Hippocampal formation (tissue), 2 donors: Measurements from ENCODE around the gene CDR2L.

Experiments
- DNase-seq, 2 donors: peaks; one replicate each; lab custom pipeline; 2025; lab: John Stamatoyannopoulos, UW

CDR2L gene

GRCh38 chr17:74987418-74987908 lies at the start of gene CDR2L:
Gene CDR2L (plus strand): TSS chr17:74987632. CDS start chr17:74988044, 412 bp downstream.
- DNase-seq: peak; percentile 92 to 97

- no peak for DNase-seq
These were observed 49.1 kb upstream of the CDR2L start for GRCh38 chr17:74938194-74938950.

GRCh38 chr17:74939534-74939933 lies 47.9 kb upstream of the CDR2L start:
- DNase-seq: no peak

- no peak for DNase-seq
These were observed 46.2 kb upstream of the CDR2L start for GRCh38 chr17:74941128-74941725.

- no peak for DNase-seq
These were observed 43.5 kb upstream of the CDR2L start for GRCh38 chr17:74943808-74944522.

- DNase-seq: no peak
These were observed 41.9 kb upstream of the CDR2L start for GRCh38 chr17:74945543-74945942.

- no peak for DNase-seq
These were observed 40.8 kb upstream of the CDR2L start for GRCh38 chr17:74946641-74947040.

GRCh38 chr17:74947041-74947754 lies 40.2 kb upstream of the CDR2L start:
- DNase-seq: no peak

GRCh38 chr17:74949455-74950115 lies 37.8 kb upstream of the CDR2L start:
- no peak for DNase-seq

GRCh38 chr17:74950207-74950606 lies 37.2 kb upstream of the CDR2L start:
- no peak for DNase-seq

GRCh38 chr17:74951065-74951464 lies 36.4 kb upstream of the CDR2L start:
- no peak for DNase-seq

GRCh38 chr17:74951680-74952421 lies 35.6 kb upstream of the CDR2L start:
- DNase-seq: no peak

- DNase-seq: no peak
These were observed 34.9 kb upstream of the CDR2L start for GRCh38 chr17:74952431-74953133.

GRCh38 chr17:74953134-74953687 lies 34.2 kb upstream of the CDR2L start:
- DNase-seq: no peak

- DNase-seq: no peak
These were observed 33.3 kb upstream of the CDR2L start for GRCh38 chr17:74954115-74954514.

GRCh38 chr17:74954665-74955421 lies 32.6 kb upstream of the CDR2L start:
- DNase-seq: no peak

GRCh38 chr17:74956093-74956492 lies 31.3 kb upstream of the CDR2L start:
- no peak for DNase-seq

GRCh38 chr17:74957935-74958740 lies 29.3 kb upstream of the CDR2L start:
- DNase-seq: peak; percentile 8 to 37
